ENCODE data around the gene TAC3. TPM values are rescaled to one million over a fixed set of nuclear protein-coding genes. Genes with fewer than 3 reads are reported as not detected.

The TAC3 gene
- total RNA-seq, 1 donor from 2014 or later: not detected

DNA sequence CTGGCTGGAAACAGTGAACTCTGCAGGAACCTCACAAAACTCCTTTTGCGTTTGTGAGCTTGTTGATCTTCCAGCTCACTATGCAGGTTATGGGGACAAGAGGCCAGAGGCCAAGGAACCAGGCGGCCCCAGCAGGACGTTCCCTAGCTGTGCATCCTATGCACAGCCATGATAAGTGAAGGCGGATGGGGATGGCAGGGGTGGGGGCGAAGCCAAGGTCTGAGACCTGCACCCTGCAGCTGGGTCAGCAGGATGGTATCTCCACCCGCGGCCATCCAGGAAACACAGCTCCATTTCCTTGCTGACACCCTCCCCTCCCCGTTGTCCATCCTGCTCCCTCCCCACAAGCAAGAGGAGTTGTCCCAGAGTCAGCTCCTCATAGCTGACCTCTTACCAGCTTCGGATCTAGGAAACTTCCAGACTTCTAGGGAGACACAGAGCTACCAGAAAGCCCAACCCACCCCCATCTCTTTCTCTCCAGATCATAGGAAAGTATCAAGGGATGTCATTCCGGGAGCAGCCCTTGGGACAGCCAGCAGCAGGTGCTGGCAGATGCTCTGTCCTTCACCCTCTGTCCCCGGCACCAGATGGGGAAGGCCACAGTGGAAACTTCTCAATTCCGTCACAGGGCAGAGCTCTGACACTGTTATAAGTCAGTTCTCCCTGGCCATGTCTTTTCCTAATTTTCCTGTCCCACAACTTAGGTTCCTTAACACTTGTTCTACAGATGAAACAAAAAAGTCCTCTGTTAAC, 19.4 kb downstream of the TAC3 start:
- no peak overlapping the region for H3K27ac ChIP-seq (ENCODE audit: low read depth, low read length)
- H3K27me3 ChIP-seq (ENCODE audit: control insufficient read depth in 3 of 3, insufficient read depth in 3 of 3, low read length in 3 of 3): no peaks in the 10 kb centered on the region
- H3K9ac ChIP-seq (ENCODE audit: low read depth in 1 of 3, low read length in 3 of 3): no peak overlapping the region
- H3K36me3 ChIP-seq (ENCODE audit: control insufficient read depth in 3 of 3, insufficient read depth in 3 of 3, low read length in 3 of 3): peaks cover 19 to 22% (median 20%) of the 10 kb centered on the region in 3 donors
- no peak overlapping the region for H3K4me3 ChIP-seq (ENCODE audit: low read length in 3 of 3)
- no peaks in the 10 kb centered on the region for H3K9me3 ChIP-seq (ENCODE audit: control insufficient read depth in 3 of 3, low read length in 3 of 3)
- H3K4me1 ChIP-seq (ENCODE audit: control insufficient read depth in 3 of 3, insufficient read depth in 3 of 3, low read length in 3 of 3): peaks cover 0 to 8% (median 5%) of the 10 kb centered on the region in 3 donors

DNA sequence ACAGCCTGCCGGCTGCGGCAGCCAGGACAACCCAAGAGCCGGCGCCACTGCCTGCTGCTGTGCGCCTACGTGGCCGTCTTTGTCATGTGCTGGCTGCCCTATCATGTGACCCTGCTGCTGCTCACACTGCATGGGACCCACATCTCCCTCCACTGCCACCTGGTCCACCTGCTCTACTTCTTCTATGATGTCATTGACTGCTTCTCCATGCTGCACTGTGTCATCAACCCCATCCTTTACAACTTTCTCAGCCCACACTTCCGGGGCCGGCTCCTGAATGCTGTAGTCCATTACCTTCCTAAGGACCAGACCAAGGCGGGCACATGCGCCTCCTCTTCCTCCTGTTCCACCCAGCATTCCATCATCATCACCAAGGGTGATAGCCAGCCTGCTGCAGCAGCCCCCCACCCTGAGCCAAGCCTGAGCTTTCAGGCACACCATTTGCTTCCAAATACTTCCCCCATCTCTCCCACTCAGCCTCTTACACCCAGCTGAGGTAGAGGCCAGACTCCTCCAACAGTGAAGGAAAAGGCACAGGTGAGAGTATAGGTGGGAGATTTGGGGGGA, 20.3 kb downstream of the TAC3 start:
- H3K4me3 ChIP-seq (ENCODE audit: low read length in 3 of 3): no peak overlapping the region
- H3K36me3 ChIP-seq (ENCODE audit: control insufficient read depth in 3 of 3, insufficient read depth in 3 of 3, low read length in 3 of 3): peaks cover 12 to 14% (median 13%) of the 10 kb centered on the region in 3 donors
- no peak overlapping the region for H3K27ac ChIP-seq (ENCODE audit: low read depth, low read length)
- no peak overlapping the region for H3K9ac ChIP-seq (ENCODE audit: low read depth in 1 of 3, low read length in 3 of 3)
- peaks cover 0 to 4% (median 3%) of the 10 kb centered on the region in 3 donors for H3K4me1 ChIP-seq (ENCODE audit: control insufficient read depth in 3 of 3, insufficient read depth in 3 of 3, low read length in 3 of 3)
- H3K9me3 ChIP-seq (ENCODE audit: control insufficient read depth in 3 of 3, low read length in 3 of 3): no peaks in the 10 kb centered on the region
- H3K27me3 ChIP-seq (ENCODE audit: control insufficient read depth in 3 of 3, insufficient read depth in 3 of 3, low read length in 3 of 3): no peaks in the 10 kb centered on the region

DNA sequence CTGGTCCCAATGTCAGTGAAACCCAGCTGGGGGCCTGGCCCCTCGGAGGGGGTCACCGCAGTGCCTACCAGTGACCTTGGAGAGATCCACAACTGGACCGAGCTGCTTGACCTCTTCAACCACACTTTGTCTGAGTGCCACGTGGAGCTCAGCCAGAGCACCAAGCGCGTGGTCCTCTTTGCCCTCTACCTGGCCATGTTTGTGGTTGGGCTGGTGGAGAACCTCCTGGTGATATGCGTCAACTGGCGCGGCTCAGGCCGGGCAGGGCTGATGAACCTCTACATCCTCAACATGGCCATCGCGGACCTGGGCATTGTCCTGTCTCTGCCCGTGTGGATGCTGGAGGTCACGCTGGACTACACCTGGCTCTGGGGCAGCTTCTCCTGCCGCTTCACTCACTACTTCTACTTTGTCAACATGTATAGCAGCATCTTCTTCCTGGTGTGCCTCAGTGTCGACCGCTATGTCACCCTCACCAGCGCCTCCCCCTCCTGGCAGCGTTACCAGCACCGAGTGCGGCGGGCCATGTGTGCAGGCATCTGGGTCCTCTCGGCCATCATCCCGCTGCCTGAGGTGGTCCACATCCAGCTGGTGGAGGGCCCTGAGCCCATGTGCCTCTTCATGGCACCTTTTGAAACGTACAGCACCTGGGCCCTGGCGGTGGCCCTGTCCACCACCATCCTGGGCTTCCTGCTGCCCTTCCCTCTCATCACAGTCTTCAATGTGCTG, 21.0 kb downstream of the TAC3 start:
- no peaks in the 10 kb centered on the region for H3K27me3 ChIP-seq (ENCODE audit: control insufficient read depth in 3 of 3, insufficient read depth in 3 of 3, low read length in 3 of 3)
- H3K9ac ChIP-seq (ENCODE audit: low read depth in 1 of 3, low read length in 3 of 3): no peak overlapping the region
- peaks cover 0 to 7% (median 7%) of the 10 kb centered on the region in 3 donors for H3K4me1 ChIP-seq (ENCODE audit: control insufficient read depth in 3 of 3, insufficient read depth in 3 of 3, low read length in 3 of 3)
- no peaks in the 10 kb centered on the region for H3K9me3 ChIP-seq (ENCODE audit: control insufficient read depth in 3 of 3, low read length in 3 of 3)
- H3K27ac ChIP-seq (ENCODE audit: low read depth, low read length): no peak overlapping the region
- H3K4me3 ChIP-seq (ENCODE audit: low read length in 3 of 3): no peak overlapping the region
- peaks cover 7 to 14% (median 7%) of the 10 kb centered on the region in 3 donors for H3K36me3 ChIP-seq (ENCODE audit: control insufficient read depth in 3 of 3, insufficient read depth in 3 of 3, low read length in 3 of 3)

DNA sequence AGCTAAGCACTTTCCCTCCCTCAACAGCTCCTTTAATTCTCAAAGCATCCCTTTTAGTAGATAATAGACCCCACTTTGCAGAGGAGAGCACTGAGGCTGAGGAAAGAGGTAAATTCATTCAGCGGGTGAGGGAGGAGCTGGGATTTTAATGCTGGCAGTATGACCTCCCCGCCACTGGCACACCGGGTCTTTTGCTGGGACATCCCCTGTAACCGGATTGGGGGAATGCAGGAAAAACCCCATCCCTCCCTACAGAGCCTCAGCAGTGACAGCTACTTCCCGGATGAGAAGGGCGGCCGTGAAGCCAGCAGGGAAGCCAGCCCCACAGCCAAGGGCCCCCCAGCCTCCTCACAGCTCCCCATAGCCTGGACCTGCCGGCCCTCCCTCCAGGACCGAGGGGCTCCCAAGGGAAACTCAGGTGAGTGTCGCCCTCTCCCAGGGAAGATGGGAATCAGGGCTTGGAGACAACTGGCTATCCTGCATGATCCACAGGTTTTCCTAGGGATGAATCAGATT, 22.0 kb downstream of the TAC3 start:
- Histone ChIP-seq H3K9me3 (ENCODE audit: control insufficient read depth in 3 of 3, low read length in 3 of 3) (no peaks in the 10 kb centered on the region), H3K36me3 (ENCODE audit: control insufficient read depth in 3 of 3, insufficient read depth in 3 of 3, low read length in 3 of 3) (peaks cover 4 to 8% (median 6%) of the 10 kb centered on the region in 3 donors), H3K9ac (ENCODE audit: low read depth in 1 of 3, low read length in 3 of 3) (no peak overlapping the region), H3K27ac (ENCODE audit: low read depth, low read length) (no peak overlapping the region), H3K4me1 (ENCODE audit: control insufficient read depth in 3 of 3, insufficient read depth in 3 of 3, low read length in 3 of 3) (peaks cover 0 to 7% (median 7%) of the 10 kb centered on the region in 3 donors), H3K27me3 (ENCODE audit: control insufficient read depth in 3 of 3, insufficient read depth in 3 of 3, low read length in 3 of 3) (no peaks in the 10 kb centered on the region), H3K4me3 (ENCODE audit: low read length in 3 of 3) (no peak overlapping the region)

DNA sequence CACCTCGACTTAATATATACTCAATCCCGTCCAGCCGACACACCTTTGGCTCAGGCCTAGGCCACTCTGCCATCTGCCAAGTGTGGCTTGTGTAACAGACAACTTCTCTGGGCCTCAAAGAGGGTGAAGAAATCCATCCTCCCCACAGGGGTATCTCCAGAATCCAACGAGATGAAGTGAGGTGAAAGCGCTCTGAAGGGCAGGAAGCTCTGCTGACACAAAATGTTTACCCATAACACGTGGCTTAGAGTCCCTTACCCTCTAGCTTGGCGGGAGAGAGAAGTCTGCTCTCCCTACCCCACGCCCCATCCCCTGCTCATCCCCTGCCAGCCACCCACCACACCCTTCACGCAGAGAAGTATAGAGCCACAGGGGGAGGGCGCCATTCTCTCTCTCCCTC, 23.0 kb downstream of the TAC3 start:
- Histone ChIP-seq H3K36me3 (ENCODE audit: control insufficient read depth in 3 of 3, insufficient read depth in 3 of 3, low read length in 3 of 3) (peaks cover 4 to 8% (median 6%) of the 10 kb centered on the region in 3 donors), H3K27ac (ENCODE audit: low read depth, low read length) (no peak overlapping the region), H3K4me1 (ENCODE audit: control insufficient read depth in 3 of 3, insufficient read depth in 3 of 3, low read length in 3 of 3) (peaks cover 0 to 9% (median 7%) of the 10 kb centered on the region in 3 donors), H3K4me3 (ENCODE audit: low read length in 3 of 3) (no peak overlapping the region), H3K9me3 (ENCODE audit: control insufficient read depth in 3 of 3, low read length in 3 of 3) (no peaks in the 10 kb centered on the region), H3K9ac (ENCODE audit: low read depth in 1 of 3, low read length in 3 of 3) (no peak overlapping the region), H3K27me3 (ENCODE audit: control insufficient read depth in 3 of 3, insufficient read depth in 3 of 3, low read length in 3 of 3) (no peaks in the 10 kb centered on the region)

DNA sequence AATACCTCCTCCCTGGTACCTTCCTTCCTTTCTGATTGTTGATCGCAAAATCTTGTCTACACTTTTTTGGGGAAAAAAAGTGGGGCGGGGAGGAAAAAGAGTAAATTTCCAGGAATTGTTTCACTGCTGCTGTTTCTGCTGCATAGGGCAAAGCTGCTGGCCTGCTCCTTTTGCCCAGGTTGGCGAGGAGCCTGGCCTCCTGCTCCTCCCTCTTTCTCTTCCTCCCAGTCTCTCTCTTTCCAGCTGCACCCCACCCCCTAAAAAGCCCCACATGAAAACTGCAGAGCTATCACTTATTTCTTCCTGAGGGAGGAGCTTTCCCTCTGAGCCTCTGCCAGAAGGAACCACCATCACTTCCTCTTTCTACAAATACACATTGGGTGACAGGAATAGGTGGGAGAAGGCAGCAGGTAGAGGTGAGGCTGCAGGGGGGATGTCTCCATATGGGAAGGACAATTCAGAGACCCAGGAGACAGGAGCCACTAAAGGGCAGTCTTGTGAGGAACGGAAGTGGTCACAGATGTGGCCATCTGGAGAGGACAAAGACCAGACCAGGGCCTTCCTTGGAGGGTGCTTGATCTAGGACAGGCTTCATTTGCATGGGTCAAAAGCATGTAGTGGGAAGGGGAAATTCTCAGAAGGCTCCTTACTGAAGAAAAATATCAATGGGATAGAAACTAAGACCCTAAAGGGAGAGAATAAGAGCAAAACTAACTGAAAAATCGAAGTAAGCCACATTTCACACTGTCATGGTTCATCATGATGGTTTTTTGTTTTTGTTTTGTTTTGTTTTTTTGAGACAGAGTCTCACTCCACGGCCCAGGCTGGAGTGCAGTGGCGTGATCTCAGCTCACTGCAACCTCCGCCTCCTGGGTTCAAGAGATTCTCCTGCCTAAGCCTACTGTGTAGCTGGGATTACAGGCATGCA, 24.7 kb downstream of the TAC3 start:
- Histone ChIP-seq H3K9me3 (ENCODE audit: control insufficient read depth in 3 of 3, low read length in 3 of 3) (no peaks in the 10 kb centered on the region), H3K27ac (ENCODE audit: low read depth, low read length) (peak overlapping the region; percentile 17), H3K4me1 (ENCODE audit: control insufficient read depth in 3 of 3, insufficient read depth in 3 of 3, low read length in 3 of 3) (peaks cover 0 to 17% (median 7%) of the 10 kb centered on the region in 3 donors), H3K27me3 (ENCODE audit: control insufficient read depth in 3 of 3, insufficient read depth in 3 of 3, low read length in 3 of 3) (no peaks in the 10 kb centered on the region), H3K9ac (ENCODE audit: low read depth in 1 of 3, low read length in 3 of 3) (no peak overlapping the region), H3K36me3 (ENCODE audit: control insufficient read depth in 3 of 3, insufficient read depth in 3 of 3, low read length in 3 of 3) (peaks cover 0 to 6% (median 2%) of the 10 kb centered on the region in 3 donors), H3K4me3 (ENCODE audit: low read length in 3 of 3) (no peak overlapping the region)

DNA sequence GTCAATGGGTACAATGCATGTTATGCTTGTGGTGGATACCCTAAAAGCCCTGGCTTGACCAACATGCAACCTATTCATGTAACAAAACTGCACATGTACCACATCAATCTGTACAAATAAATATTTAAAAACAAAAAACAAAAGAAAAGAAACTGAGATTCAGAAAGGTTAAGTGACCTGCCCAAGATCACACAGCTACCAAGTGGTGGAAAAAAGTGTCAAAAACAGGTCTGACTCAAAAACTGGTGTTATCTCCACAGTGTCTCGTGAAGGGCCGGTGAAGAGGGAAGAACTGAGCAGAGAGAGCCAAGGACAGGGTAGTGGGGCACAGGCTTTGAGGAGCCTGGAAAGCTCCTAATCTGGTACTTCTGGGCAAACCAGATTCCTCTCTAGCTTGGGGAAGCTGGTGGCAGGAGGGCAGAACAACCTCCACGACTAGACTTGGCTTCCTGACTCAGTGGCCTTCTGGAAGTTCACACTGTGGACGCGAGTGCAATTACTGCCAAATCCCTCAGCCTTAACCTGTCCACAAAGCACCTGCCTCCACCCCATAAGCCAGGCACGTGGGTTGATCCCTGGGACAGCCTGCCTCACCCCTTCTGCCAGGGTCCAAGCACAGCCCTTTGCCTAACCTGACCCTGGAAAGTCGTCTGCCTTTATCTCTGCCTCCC, 25.5 kb downstream of the TAC3 start:
- no peaks in the 10 kb centered on the region for H3K27me3 ChIP-seq (ENCODE audit: control insufficient read depth in 3 of 3, insufficient read depth in 3 of 3, low read length in 3 of 3)
- peak overlapping the region; percentile 5 for H3K27ac ChIP-seq (ENCODE audit: low read depth, low read length)
- no peak overlapping the region for H3K4me3 ChIP-seq (ENCODE audit: low read length in 3 of 3)
- peaks cover 0 to 6% (median 2%) of the 10 kb centered on the region in 3 donors for H3K36me3 ChIP-seq (ENCODE audit: control insufficient read depth in 3 of 3, insufficient read depth in 3 of 3, low read length in 3 of 3)
- no peak overlapping the region for H3K9ac ChIP-seq (ENCODE audit: low read depth in 1 of 3, low read length in 3 of 3)
- H3K9me3 ChIP-seq (ENCODE audit: control insufficient read depth in 3 of 3, low read length in 3 of 3): no peaks in the 10 kb centered on the region
- H3K4me1 ChIP-seq (ENCODE audit: control insufficient read depth in 3 of 3, insufficient read depth in 3 of 3, low read length in 3 of 3): peaks cover 0 to 17% (median 7%) of the 10 kb centered on the region in 3 donors

DNA sequence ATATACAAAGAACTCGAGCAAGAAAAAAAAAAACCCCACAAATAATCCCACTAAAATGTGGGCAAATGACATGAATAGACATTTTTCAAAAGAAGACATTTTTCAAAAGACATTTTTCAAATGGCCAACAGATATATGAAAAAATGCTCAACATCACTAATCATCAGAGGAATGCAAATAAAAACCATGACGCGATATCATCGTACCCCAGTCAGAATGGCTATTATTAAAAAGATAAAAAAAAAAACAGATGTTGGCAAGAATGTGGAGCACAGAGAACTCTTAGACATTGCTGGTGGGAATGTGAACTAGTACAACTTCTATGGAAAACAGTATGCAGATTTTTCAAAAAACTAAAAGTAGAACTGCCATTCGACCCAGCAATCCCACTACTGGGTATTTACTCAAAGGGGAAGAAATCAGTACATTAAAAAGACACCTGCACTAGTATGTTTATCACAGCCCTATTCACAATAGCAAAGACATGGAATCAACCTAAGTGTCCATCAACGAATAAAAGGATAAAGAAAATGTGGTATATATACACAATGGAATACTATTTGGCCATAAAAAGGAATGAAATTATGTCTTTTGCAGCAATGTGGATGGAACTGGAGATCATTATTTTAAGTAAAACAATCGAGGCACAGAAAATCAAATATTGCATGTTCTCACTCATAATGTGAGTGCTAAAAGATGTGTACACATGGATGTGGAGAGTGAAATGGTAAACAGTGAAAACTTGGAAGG, 26.3 kb downstream of the TAC3 start:
- Histone ChIP-seq H3K9ac (ENCODE audit: low read depth in 1 of 3, low read length in 3 of 3) (no peak overlapping the region), H3K27ac (ENCODE audit: low read depth, low read length) (no peak overlapping the region), H3K27me3 (ENCODE audit: control insufficient read depth in 3 of 3, insufficient read depth in 3 of 3, low read length in 3 of 3) (no peaks in the 10 kb centered on the region), H3K9me3 (ENCODE audit: control insufficient read depth in 3 of 3, low read length in 3 of 3) (no peaks in the 10 kb centered on the region), H3K4me1 (ENCODE audit: control insufficient read depth in 3 of 3, insufficient read depth in 3 of 3, low read length in 3 of 3) (peaks cover 0 to 17% (median 7%) of the 10 kb centered on the region in 3 donors), H3K4me3 (ENCODE audit: low read length in 3 of 3) (no peak overlapping the region), H3K36me3 (ENCODE audit: control insufficient read depth in 3 of 3, insufficient read depth in 3 of 3, low read length in 3 of 3) (no peaks in the 10 kb centered on the region)
